ENCODE results near the gene BOC.

GRCh38 chr3:113243846-113244245 is 32.5 kb downstream of the BOC start:
- no peak for TF ChIP-seq CTCF (IDR thresholded peaks at IDR 0.05; ENCODE audit: low read depth, low read length, poor library complexity, severe bottlenecking)
- no peak for TF ChIP-seq EZH2phosphoT487 (IDR thresholded peaks at IDR 0.05; ENCODE audit: borderline replicate concordance, low read length)

Data from DOHH2 (cell line).